PC-3 (cell line): ENCODE data around the gene BLMH.

ENCODE experiments used
- EZH2 ChIP-seq: fragments of 300-600 bp; sonication (generic); IDR thresholded peaks from one replicate; pipeline ENCODE4 v1.6.1; 2017; ENCODE audit warnings: antibody characterized with exemption, mild to moderate bottlenecking, low read length; ENCODE audit not compliant: unreplicated experiment
- EZH2phosphoT487 ChIP-seq: fragments of 300-600 bp; sonication (generic); IDR thresholded peaks from 2 replicates; pipeline ENCODE4 v1.6.1; 2018; ENCODE audit warnings: mild to moderate bottlenecking, antibody characterized with exemption, low read length, borderline replicate concordance
- TF ChIP-seq, protein P1 (sequence below): fragments of 300-600 bp; sonication (generic); conservative IDR thresholded peaks from 2 replicates; pipeline ENCODE4 v1.5.1; 2017; ENCODE audit warnings: antibody characterized with exemption, low read depth, mild to moderate bottlenecking, low read length

DNA sequence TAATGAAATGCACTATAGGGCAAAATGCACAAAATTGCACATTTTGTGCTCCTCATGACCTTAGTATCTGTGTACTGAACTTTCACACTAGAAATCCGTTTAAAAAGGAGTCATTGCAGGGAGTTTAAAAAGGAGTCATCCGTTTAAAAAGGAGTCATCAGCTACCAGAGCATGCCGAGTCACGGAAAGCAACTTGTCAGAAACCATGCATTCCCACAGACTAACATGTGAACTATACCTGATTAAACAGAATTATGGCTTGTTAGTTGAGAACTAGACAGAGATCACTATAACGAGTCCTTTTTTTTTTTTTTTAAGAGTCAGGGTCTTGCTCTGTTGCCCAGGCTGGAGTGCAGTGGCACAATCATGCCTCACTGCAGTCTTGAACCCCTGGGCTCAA, 92.1 kb downstream of the BLMH start:
- TF ChIP-seq, protein P1, sequence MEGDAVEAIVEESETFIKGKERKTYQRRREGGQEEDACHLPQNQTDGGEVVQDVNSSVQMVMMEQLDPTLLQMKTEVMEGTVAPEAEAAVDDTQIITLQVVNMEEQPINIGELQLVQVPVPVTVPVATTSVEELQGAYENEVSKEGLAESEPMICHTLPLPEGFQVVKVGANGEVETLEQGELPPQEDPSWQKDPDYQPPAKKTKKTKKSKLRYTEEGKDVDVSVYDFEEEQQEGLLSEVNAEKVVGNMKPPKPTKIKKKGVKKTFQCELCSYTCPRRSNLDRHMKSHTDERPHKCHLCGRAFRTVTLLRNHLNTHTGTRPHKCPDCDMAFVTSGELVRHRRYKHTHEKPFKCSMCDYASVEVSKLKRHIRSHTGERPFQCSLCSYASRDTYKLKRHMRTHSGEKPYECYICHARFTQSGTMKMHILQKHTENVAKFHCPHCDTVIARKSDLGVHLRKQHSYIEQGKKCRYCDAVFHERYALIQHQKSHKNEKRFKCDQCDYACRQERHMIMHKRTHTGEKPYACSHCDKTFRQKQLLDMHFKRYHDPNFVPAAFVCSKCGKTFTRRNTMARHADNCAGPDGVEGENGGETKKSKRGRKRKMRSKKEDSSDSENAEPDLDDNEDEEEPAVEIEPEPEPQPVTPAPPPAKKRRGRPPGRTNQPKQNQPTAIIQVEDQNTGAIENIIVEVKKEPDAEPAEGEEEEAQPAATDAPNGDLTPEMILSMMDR = no peak
- TF ChIP-seq EZH2 (no peak), EZH2phosphoT487 (no peak)
